Esophagus squamous epithelium (tissue), 4 donors: ENCODE data around the gene UPK2.

Source experiments
- CTCF ChIP-seq, 6 experiments: fragments of 450-650 bp in 4 of 6; fragments of 200-600 bp in 2 of 6; sonication (generic) in 2 of 6; IDR thresholded peaks; one replicate each; pipeline ENCODE4 v1.5.1; 2016 to 2019; ENCODE audit warnings: antibody characterized with exemption in 6 of 6, mild to moderate bottlenecking in 4 of 6, moderate library complexity in 4 of 6
- POLR2A ChIP-seq, 4 donors: fragments of 450-650 bp; IDR thresholded peaks; one replicate each; pipeline ENCODE4 v1.6.1; 2017; ENCODE audit warnings: antibody characterized with exemption in 4 of 4, mild to moderate bottlenecking in 4 of 4, moderate library complexity in 3 of 4

GRCh38 chr11:118930094-118930712 lies 25.9 kb upstream of the UPK2 start:
- TF ChIP-seq CTCF (IDR thresholded peaks at IDR 0.05) (peak; percentile 96 to 99 (median 99)), POLR2A (IDR thresholded peaks at IDR 0.05) (no peak)
